ENCODE measurements around the gene MICAL2.
"Not testable (repeated sequence)": the region's sequence is repeated elsewhere in the genome, so short reads cannot be mapped to it uniquely, and the experiment has no call there.

MICAL2 gene

DNA sequence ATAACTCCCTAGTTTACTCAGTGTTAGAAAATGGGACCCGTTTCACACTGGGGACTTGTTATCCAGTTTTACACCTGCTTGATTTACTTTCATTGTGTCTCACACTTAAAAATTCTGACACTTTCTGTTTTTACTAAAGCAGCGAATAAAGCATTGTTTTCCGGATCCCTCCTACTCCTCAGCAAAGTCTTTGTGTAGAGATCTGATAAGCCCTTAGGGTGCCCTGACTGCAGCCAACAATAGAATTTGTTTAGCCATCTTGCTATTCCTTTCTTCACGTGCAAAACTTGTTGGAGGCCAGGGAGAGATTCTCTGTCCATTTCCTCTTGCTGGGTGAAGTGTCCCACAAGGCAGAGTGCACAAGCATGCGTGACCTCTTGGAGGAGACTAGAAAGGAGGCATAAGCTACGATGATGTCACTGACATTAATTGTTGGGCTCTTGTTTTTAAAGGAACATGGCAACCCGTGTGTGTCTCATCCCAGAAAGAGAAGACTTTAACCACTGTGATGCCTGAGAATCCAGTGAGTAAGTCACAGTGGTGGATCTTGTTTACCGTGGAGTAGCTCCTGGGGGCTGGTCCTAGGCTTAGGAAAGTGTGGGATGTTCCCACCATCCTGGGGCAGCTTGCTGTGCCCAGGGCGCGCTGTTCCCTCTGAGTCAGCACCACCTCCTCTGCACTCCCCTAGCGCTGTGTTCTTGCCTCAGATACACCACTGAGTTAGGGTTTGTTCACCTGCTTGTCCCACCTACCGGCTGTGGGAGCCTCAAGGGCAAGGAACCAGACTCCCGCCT, 27.7 kb downstream of the MICAL2 start:
- no peak for DNase-seq

DNA sequence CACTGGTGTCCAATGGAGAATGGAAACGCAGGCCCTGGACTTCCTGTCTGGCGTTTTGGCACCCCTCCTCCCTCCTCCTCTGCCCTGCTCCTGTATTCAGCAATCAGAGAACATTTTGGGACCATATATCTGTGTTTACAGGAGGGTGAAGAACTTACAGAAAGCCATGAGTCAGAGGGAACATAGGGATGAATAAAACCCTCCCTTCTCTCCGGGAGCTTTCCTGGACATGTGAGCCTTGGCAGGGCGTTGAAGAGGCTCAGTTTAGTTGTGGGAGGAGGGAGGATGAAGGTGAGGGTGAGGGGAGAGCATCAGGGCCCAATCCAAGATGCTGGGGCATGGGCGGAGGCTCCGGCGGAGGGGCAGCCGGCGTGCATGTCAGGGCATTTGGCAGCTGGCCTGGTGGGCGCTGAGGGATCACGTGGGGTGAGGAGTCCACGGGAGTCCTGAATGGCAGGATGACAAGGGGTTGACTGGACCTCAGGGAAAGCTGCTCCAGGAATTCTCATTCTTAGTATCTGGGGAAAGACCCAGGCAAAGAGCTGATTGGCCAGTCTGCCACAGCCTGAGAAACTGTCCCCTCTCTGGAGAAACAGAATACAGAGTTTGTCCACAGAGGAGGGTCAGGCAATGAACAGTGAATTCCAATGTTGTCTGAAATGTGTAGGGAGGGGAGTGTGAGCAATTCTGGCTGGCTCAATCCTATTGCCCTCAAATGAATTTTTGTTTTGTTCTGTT, 28.9 kb downstream of the MICAL2 start:
- no peak for DNase-seq

DNA sequence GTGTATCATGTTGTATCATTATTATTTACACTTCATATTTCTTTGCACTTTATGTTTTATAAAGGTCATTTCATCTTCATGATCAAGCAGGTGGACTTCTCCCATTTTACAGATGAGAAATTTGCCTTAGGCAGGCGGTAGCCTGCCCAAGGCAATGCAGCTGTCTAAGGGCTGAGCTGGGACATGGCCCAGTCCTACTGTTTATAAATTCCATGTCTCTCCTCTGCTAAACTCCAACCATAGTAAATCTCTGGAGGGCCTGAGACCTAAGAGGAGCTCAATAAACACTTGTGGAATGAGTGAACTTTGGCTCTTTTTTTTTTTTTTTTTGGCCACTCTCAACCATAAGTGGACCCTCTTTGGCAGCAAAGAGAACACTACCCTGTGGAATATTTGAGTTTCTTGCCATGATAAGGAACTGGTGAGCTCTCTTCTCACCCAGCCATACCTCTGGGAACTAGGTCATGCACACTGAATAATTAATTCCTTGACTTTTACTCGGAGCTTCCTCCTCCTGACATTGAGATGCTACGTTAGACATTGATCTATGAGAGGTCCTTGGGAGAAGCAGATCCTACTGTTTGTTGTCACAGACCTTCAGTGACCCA, 29.9 kb downstream of the MICAL2 start:
- DNase-seq: no peak

DNA sequence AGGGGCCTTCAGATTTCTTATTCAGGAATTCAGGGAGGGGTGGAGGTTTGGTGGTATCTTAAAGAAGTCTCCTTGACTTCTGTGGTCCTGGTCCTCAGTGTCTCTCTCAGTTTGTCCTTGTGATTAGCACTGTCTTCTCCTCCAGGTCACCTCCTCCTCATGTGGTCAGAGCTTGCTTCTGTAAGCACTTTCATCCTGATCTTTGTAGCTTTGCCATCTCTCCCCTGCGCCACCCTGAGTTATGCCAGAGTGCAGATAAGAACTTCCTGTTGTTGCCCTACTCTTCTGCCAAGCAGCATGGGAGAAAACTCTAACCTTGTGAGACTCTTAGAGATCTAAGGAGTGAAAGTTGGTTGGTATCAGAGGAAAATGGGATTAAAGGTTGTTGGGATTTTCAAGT, 30.9 kb downstream of the MICAL2 start:
- DNase-seq: no peak

GRCh38 chr11:12142176-12142575, 31.8 kb downstream of the MICAL2 start:
- DNase-seq: no peak

DNA sequence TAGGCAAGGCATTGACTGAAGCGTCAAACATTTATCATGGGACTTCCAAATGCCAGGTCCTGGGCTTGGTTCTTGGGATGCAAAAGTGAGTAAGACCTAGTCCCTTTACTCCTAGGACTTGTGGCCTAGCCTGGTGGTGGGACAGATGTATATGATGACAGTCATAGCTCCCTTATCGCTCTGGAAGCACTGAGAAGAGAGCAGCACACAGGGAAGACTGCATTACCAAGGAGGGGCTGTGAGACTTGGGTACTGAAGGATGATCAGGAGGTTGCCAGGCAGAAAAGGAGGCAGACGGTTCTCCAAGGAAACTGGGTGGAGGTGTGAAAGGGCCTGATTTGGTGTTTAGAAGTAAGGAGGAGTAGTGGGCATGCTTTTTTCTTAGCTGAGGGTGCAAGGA, 32.5 kb downstream of the MICAL2 start:
- no peak for DNase-seq

- no peak for DNase-seq
These were observed 33.3 kb downstream of the MICAL2 start for GRCh38 chr11:12143461-12144258.

DNA sequence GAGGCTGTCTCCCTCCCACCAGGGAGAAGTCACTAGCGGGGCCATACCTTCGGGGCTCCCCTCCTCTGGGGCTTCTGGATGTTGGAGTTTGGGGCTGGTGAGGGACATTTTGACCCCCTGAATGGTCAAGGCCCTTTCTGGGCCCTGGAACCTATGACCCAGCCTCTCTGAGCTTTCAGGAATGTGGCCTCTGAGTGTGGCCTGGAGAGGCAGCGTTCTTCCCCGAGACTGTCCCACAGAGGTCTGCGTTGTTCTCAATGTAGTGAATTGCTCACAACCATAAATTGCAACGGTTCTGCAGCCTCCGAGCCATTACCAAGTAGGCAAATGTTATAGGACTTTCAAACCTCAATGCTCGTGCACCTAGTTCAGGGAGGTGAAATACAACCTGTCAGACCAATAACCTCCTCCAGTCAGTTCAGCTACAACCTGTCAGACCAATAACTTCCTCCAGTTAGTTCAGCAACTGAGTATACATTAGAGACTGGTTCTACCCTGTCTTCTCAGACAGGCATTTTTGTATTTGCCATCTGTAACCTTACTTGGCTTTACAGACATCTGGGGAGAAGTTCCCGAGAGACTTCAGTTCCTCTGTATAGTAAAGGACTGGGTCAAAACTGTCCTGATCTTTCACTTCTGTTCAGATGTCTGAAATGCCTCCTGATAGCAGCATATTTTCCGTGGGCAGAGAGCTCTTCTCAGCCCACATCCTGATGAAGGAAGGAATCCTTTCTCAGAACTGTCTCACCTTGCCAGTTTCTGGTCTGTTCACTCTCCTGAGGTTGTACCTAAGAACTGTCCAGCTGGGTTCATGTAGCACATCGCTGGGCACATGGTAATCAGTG, 34.2 kb downstream of the MICAL2 start:
- DNase-seq: no peak

DNA sequence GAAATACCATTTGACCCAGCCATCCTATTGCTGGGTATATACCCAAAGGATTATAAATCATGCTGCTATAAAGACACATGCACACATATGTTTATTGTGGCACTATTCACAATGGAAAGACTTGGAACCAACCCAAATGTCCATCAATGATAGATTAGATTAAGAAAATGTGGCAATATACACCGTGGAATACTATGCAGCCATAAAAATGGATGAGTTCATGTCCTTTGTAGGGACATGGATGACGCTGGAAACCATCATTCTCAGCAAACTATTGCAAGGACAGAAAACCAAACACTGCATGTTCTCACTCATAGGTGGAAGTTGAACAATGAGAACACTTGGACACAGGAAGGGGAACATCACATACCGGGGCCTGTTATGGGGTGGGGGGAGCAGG, 36.3 kb downstream of the MICAL2 start:
- not testable (repeated sequence) for DNase-seq

GRCh38 chr11:12147827-12148226, 37.4 kb downstream of the MICAL2 start:
- DNase-seq: no peak

DNA sequence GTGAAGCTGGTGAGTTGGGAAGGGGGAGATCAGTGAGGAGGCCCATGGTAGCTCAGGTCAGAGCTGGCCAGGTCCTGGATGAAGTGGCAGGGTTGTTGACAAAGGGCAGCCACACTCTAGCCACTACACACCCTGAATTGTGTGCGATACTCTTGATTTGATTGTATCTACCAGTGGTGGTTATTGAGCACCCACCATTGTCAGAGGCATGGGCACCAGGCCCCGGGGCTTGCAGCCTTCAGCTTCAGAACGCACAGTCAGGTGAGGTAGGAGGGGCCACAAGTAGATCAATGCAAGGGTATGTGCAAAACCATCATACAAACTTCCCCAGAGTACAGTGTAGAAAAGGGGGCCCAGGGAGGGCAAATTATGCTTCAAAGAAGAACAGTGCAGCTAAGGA, 38.1 kb downstream of the MICAL2 start:
- DNase-seq: no peak

DNA sequence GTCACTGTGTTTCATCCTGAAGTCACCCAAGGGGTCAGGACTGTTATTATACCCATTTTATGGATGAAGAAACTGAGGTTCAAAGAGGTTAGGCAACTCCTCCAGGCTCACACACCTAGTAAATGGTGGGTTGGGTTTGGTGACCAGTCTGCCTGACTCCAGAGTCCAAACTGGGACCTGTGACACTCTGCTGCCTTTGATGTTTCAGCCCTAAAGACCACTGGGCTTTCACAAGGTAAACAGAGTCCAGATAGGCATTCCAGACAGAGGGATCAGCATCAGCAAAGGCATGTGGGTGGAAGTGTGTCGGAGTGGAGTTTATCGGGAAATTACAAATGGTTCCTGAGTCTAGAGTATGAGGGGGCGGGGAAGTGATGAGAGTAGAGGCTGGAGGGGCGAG, 38.5 kb downstream of the MICAL2 start:
- no peak for DNase-seq

- DNase-seq: no peak
These were observed 39.4 kb downstream of the MICAL2 start for GRCh38 chr11:12149672-12150225.

- DNase-seq: no peak
These were observed 40.5 kb downstream of the MICAL2 start for GRCh38 chr11:12150831-12151382.

DNA sequence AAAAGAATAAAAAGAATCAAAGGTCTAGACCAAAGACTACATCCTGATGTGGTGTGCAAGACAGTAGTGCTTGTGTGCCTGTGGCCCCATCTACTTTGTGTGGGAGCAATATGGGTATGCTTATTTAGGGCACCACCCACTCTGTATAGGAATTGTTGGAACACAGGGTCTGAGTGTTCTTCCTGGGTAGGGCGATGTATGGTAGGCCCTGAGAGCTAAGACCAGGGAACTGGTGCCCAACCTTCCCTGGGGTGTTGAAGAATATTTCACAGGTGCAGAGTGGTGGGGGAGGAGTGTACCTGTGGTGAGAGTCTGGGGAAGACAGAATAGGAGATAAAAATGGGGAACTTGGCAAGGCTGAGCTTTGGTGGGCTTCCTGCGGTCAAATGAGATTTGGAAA, 41.9 kb downstream of the MICAL2 start:
- no peak for DNase-seq

- DNase-seq: no peak
These were observed 44.7 kb downstream of the MICAL2 start for GRCh38 chr11:12154871-12155668.

GRCh38 chr11:12155696-12156095, 45.3 kb downstream of the MICAL2 start:
- no peak for DNase-seq

GRCh38 chr11:12156301-12157140, 46.1 kb downstream of the MICAL2 start:
- no peak for DNase-seq

GRCh38 chr11:12157241-12157661, 46.9 kb downstream of the MICAL2 start:
- DNase-seq: no peak

DNA sequence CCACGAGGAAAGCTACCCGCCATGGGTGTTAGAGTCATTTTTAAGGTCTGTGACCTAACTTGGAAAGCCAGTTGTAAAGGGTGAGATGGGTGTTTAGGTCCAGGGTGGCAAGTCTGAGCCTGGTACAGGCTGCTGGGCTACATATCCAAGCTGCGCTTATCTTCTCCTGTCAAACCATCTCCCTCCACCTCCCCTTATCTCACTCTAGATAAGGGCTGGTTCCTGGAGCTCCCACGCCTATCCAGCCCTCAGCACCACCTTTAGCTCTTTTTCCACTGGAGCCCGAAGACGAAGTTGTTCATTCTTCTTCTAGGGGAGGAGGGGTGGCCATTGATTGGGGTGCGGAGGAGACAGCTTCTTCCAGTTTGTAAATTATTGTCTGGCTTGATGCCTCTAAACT, 48.5 kb downstream of the MICAL2 start:
- DNase-seq: no peak

All from retina (tissue), 1 donor.